GM12873 (cell line): ENCODE measurements around the gene PTPN6.

Experiments
- CTCF ChIP-seq: IDR thresholded peaks from 2 replicates; pipeline ENCODE4 v1.5.1; 2012; ENCODE audit warnings: low read depth, mild to moderate bottlenecking, moderate library complexity, low read length, control low read depth; ENCODE audit not compliant: insufficient read depth; ENCODE audit errors: missing control alignments

Gene PTPN6

GRCh38 chr12:6965714-6966113 lies 14.6 kb downstream of the PTPN6 start:
- no peak for TF ChIP-seq CTCF

- no peak for TF ChIP-seq CTCF
These were observed 15.2 kb downstream of the PTPN6 start for GRCh38 chr12:6966351-6966750.

GRCh38 chr12:6967651-6968100 lies 16.5 kb downstream of the PTPN6 start:
- TF ChIP-seq CTCF, result no peak

DNA sequence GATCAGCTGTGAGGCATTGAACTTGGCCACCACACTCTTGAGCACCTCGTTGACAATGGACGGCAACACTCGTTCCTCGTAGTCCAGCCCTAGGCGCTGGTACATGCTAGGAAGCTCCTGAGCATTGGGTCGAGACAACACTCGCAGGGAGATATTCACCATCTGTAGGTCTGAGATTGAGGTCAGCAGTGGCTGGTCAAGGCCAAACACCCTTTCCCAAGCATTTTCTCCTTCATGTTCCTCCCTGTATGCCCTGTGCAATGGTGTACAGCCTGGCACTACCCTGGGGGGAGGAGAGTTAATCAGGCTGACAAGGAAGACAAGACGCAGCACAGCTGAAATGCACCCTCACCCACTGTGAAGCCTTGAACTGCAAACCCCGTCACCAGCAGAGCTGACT lies 17.3 kb downstream of the PTPN6 start:
- TF ChIP-seq CTCF, result no peak

GRCh38 chr12:6970096-6970527 lies 19.0 kb downstream of the PTPN6 start:
- no peak for TF ChIP-seq CTCF

DNA sequence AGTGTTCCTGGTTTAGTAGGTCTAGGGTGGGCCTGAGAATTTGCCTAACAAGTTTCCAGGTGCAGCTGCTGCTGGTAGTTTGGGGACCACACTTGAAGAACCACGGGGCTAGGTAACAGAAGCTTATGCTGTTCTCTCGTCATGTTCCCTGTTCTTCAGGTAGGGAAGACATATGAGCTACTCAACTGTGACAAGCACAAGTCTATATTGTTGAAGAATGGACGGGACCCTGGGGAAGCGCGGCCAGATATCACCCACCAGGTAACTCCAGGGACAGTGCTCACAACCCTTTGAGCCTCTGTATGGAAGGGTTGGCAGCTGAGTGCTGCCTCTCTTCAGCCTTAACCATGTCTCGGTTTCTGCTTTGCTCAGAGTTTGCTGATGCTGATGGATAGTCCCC lies 23.0 kb downstream of the PTPN6 start:
- no peak for TF ChIP-seq CTCF

DNA sequence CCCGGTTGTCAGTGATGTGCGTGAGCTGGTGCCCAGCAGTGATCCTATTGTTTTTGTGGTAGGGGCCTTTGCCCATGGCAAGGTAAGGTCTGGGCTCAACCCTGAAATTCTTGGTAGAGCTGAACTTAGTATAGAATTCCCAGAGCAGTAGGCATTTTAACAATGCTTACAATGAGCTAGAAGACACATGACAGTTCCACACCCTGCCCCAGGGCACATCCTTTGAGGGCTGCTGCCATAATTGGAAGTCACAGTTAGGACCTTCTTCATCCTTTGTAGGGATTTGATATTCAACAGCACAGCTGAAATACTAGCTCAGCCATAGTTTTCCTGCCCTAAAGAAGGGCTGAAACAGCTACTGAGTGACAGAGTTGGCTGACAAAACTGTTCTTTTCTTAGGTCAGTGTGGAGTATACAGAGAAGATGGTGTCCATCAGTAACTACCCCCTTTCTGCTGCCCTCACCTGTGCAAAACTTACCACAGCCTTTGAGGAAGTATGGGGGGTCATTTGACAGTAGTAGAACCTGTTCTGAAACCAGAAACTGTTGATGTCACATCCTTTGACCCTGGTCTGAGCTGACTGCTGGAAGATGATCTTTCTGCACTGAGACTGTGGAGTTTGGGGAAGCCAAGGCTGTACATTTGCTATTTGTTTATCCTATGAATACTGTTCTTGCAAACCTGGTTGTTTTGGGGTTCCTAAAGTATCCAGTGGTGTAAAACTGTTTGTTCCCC lies 24.3 kb downstream of the PTPN6 start:
- TF ChIP-seq CTCF, result no peak
